ENCODE measurements around the gene RNF227.

The RNF227 gene

DNA sequence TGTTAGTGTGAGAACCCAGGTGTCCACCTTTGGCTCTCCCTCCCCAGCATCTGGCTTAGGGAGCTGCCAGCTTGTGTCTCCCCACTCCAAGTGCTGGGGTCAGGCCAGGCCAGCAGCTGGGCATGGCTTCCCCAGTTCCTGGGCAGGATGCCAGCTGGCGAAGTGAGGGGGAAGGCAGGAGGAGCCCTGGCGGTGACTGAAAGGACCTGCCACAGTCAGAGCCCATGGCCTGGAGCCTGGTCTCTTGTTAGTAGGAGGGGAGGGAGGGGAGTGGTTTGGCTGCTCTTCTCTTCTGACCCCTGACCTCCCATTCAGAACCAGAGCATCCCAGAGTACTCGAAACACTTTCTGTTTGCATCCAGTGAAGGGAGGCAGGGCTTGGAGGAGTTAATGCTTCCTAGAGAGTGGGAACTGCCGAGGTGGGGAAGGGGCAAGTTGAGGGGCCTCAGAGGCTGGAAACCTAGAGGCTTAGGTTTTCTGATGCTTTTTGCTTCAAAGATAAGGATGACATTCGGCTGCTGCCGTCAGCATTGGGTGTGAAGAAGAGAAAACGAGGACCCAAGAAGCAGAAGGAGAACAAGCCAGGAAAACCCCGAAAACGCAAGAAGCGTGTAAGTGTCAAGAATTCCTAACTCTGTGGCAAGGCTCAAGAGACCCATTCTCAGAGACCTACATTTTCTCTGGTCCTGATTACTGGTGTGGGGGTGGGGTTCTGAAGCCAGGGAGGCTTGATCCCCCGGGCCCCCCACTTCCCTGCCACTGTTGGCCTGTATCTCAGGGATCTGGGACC is 26.7 kb downstream of the RNF227 start:
- DNase-seq (ENCODE audit: low spot score): peak; percentile 96

DNA sequence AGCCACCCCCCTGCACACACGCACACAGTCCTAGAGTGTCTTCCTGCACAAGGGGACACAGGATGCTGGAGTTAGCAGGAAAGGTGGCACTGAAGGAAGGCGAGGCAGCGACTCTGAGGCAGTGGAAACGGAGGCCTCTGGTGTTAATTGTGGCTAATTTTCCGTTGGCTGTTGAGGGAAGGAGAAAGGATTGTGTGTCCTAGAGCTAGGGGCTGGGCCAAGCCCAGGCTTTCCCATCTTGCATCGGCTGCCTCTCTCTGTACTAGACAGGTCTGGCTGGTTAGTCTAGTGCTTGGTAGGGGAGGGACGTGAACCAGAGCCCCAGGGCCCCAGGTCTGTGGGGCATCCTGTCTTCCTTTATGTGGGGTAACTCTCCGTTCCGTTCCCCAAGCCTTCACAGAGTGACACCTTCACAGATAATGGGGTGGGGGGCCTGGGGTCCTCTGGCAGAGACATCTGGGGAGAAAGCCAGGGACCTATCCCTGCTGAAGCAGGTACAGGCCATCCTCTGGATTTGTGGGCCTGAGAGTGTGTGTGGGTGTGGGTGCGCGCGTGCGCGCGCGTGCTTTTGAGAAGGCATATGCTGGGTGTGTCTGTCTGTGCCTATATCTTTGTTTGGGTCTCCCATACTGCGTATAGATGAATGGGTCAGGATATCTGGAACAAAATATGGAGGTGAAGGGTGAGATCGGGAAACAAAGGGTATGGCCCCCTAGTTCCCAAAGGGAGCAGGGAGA is 27.7 kb downstream of the RNF227 start, which contains the start of gene CHD3:
Gene CHD3, plus strand, starts transcription at position 606 of the 737 bp plus-strand sequence. CDS start 212 bp downstream, outside the sequence.
- peak; percentile 23 for DNase-seq (ENCODE audit: low spot score)

- DNase-seq (ENCODE audit: low spot score): peak; percentile 85
Observed at GRCh38 chr17:7887482-7888183, 28.5 kb downstream of the RNF227 start.

DNA sequence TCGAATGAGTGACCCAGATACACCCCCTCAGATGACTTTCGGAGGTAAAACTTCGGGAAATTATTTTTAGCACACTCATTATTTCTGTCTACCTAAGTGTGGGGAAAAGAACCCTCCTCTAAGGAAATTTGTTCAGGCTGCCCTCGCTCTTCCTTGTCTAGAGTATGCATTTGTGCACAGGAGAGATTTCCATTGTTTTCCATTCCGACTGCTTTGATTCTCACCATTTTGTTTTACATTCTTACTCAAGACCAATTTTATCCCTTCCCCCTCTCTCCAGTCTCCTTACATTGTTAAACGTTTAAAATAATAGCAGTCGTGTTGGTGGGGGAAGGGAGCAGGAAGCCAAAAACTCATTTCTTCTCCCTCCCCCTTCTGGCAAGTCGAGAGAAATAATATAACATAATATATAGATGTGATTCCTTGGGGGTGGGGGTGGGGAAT is 29.0 kb downstream of the RNF227 start:
- DNase-seq (ENCODE audit: low spot score): no peak

DNA sequence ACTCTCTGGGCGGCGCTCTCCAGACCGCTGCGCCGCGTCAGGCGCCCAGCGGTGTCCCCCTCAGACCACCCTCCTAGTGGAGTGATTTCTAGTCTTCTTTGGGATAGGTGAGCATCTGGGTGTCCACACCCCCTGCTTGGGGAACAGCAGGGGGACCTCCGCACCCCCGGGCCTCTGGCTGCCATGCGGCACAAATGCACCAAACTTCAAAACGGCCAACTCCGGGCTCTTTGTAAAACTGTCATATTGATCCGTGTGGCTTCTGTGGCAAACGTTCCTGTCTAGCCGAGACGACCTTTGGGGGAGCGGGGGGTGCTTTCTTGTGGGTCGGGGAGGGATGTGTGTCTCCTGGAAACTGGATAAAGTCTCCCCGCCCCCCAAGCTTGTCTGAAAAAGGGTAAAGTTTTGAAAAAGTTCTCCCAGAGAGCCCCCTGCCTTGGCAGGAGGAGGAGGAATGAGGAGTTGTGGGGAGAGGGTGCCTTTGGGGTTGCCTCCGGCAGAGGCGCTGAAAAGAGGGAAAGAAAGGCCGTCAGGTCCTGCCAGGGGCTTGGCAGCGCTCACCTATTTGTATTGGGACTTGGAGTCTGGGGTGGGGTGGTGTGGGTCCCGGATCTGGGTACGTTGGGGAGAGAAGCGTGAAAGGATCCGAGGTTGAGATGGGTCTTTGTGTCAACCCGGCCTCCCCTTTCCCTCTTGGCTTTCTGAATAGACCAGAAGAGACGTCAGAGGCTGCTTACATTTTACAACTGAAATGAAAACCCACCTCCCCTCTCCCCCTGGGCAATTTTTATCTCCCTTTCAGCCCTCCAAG is 29.7 kb downstream of the RNF227 start:
- peak; percentile 28 for DNase-seq (ENCODE audit: low spot score)

DNA sequence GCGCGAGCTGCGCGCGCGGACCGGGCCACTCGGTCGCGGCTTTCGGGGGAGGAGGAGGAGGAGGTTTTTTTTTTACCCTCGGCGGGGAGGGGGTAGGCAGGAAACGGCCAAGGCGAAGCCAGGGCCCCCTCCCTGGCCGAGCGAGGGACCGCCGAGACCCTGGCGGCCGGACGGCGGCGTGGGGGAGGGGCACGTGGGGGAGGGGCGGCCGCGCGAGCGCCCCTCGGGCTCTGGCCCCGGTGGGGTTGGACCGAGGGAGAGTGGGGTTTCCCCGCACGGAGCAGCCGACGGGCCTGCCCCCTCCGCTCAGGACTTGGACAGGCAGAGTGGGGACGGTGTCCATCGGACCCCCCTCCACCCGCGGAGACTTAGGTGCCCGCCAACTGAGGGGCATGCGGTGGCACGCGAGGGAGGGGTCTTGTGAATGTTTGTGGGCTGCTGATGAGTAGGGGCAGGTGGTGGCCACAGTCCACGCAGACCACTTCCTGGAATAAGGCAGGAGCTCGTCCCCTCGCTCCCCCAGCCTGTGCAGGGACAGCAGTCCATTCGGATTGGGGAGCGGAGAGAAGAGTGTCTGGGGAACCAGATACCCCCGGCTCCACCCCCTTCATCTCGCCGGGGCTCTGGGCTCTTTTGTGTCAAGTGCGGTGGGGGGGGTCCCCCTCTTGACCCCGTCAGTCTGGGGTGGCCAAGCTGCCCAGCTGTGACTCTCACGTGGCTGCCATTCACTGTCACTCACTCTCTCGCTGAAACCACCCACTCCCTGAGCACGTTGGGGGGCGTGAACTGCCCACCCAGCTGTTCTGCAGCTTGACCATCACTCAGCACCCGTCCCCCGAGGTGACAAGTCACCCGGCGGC is 30.5 kb downstream of the RNF227 start:
- DNase-seq (ENCODE audit: low spot score): peak; percentile 48

DNA sequence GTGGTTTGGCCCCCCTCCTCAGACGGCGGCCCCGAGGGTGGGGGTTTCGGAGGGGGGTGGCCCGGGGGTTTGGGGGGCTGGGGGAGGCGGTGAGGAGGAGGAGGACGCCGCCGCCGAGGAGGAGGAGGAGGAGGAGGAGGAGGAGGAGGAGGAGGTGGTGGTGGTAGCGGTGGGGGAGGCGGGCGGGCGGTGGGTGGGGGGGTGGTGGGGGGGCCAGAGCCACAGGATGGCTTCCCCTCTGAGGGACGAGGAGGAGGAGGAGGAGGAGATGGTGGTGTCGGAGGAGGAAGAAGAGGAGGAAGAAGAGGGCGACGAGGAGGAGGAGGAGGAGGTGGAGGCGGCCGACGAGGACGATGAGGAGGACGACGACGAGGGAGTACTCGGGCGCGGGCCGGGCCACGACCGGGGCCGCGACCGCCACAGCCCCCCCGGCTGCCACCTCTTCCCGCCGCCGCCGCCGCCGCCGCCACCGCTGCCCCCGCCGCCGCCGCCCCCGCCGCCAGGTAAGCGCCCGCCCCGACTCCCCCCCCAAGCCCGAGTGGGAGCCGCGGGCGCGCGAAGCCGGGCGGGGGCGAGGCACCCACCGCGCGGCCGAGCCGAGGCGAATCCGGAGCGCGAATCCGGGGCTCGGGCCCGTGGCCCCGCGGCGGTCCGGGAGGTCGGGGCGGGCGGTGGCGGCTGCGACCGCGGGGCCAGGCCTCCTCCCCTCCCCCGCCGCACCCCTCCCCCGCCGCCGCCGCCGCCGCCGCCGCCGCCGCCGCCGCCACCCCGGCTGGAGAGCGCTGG is 31.3 kb downstream of the RNF227 start:
- DNase-seq (ENCODE audit: low spot score): no peak

DNA sequence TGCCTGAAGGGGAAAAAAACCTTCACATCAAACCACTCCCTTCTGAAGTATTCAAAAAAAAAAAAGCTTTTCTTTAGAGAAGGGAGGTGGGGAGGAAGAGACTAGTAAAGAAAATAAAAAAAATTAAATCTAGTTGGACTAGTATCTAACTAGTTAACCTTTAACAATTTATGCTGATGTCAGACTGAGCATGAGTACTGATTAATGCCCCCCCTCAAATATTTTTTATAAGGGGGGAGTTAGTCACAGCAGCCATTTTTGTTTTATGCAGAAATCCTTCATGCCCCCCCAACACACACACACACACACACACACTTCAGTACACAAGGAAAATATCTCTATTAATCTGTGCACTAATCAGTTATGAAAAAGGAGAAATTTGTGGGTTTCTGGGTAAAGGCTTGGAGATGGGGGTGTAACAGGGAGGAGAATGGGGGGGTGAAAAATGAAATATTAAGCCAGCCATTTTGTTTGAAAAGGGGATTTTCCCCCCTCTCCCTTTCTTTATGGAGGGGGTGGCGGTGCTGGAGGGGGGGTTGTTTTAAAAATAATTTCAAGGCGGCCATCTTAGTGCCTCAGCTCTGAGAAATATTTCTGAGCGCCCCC is 32.2 kb downstream of the RNF227 start:
- no peak for DNase-seq (ENCODE audit: low spot score)

DNA sequence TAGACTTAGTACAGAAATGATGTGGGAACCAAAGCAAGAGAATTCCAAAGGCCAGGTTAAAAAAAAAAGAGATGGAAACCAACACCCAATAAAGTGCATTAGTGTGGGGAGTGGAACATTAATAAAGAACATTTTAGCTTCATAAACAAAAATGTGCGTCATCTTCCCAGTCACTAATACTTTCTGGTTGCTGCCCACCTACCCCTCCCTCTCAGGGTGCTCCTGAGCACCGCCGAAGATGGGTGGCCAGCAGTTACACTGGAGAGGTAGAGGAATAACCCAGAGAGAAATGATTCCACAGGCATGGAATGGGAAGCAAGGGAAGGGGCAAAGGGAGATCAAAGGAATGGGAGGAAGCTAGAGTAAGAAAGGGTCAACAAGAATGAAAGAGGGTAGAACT is 33.5 kb downstream of the RNF227 start:
- no peak for DNase-seq (ENCODE audit: low spot score)

DNA sequence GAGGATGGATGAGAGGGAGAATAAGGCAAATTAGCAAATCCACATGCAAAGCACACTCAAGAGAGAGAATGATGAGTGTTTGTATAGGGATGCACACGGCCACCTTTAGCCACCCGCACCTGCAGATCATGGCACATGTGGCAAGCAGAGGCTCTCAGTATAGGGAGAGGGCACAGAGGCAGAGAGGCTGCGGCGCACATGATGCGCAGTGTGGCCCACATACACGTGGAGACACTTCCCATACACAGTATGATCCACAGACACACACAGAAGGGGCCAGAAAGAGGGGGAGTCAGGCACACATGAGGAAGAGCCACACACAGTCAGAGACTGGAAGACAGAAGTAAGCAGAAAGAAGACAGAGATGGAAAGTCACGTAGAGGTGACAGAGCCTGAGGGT is 34.0 kb downstream of the RNF227 start:
- DNase-seq (ENCODE audit: low spot score): no peak

DNA sequence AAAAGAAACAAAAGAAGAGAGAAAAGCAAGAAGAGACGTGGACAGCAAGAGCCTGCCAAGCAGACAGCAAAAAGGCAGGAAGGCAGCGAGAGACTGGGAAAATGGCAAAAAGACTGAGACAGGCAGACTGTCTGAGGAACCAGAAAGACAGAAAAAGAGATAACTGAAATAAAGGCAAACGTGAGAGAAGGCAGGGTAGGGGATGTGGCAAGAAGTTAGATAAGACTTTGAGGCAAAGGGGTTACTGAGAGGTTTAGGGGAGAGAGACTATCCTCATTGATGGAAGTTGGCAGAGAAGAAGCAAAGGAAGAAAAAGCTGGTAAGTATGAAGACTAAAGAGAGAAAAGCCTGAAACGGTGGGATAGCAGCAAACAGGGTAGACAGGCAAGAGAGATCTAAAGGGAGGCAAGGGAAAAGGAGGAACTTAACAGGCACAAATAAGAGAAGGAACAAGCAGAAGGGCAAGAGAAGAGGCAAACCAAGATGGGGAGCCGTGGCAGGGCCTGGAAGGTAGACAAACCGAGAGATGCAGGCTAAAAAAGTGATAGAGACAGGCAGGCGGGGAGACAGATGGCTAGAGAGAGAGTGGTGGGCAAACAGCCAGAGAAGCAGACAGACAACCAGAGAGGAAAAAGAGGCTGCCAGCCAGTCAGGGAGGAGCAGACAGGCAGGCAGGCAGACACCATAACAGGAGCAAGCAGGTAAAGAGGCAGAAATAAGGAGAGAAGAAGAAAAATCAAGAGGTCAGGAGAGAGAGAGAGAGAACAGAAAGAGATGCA is 34.6 kb downstream of the RNF227 start:
- DNase-seq (ENCODE audit: low spot score): no peak

- DNase-seq (ENCODE audit: low spot score): no peak
Observed at GRCh38 chr17:7880076-7880868, 35.8 kb downstream of the RNF227 start.

DNA sequence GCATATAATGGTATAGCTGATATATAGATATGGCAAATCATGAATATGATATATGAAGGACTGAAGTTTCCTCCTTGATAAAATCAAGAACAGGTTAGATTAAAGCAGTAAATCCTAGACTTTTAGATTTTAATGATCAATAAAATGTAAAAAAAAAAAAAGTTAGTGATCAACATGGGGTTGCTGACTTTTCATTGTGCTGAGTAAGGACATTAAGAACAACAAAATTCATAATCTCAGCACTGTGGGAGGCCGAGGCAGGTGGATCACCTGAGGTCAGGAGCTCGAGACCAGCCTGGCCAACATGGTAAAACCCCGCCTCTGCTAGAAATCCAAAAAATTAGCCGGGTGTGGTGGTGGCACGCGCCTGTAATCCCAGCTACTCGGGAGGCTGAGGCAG is 37.9 kb downstream of the RNF227 start:
- no peak for DNase-seq (ENCODE audit: low spot score)

- no peak for DNase-seq (ENCODE audit: low spot score)
Observed at GRCh38 chr17:7875804-7876370, 40.2 kb downstream of the RNF227 start.

DNA sequence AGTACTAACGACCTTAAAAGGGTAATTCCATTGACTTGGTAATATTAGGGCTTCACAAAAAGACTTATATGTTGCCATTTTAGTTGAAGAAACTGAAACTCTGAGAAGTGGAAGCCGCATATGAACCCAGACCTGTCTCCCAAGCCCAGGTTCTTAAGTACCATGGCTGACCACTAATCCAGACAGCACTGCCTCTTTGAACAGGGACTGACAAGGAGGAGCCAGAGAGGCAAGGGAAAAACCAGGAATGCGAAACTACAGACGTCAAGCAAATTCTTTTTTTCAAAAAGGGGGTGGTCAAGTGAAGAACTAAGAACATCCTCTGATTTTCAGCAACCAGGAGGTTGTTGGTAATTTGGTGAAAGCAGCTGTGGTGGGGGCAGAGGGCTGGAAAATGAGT is 43.0 kb downstream of the RNF227 start:
- no peak for DNase-seq (ENCODE audit: low spot score)

GRCh38 chr17:7867881-7868329 is 48.2 kb downstream of the RNF227 start:
- no peak for DNase-seq (ENCODE audit: low spot score)

DNA sequence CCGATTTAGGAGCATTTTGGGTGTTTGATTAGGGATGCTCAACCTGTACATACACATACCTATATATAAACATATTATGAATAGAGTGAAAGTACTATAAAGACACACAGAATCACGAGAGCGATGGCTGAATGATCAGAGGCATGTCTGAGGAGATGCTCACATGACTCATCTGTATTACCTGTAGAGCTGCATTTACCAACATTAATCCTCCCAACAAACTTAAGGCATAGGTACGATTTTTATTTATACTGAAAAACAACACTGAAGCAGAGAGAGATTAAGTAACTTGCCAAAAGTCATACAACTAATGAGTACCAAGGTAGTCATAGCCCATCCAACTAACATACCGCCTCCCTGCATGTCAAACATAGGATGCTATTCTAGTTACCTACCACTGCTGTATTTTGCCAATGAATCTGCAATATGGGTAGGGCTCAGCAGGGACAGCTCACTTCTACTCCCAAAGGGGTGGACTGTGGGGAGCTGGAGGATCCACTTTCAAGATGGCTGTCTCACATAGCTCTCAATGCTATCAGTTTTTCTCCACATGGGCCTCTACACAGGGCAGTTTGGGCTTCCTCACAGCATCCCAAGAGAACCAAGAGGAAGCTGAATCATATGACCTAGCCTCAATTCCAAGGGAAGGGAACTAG is 51.0 kb downstream of the RNF227 start:
- no peak for DNase-seq (ENCODE audit: low spot score)

Data from hematopoietic multipotent progenitor cell treated with erythropoietin and hydrocortisone succinate and interleukin-3 and kit ligand, for 17 days (in vitro differentiated cells).